GM21390 (cell line): Measurements from ENCODE around the gene NDUFV2.
"Not testable (repeated sequence)": the region's sequence is repeated elsewhere in the genome, so short reads cannot be mapped to it uniquely, and the experiment has no call there.

ENCODE experiments used
- ATAC-seq: cut with Tn5 transposase; IDR thresholded peaks from one replicate; pipeline ENCODE4 v1.9.1; 2021; ENCODE audit not compliant: unreplicated experiment

Gene NDUFV2

GRCh38 chr18:9148203-9148552, 45.7 kb downstream of the NDUFV2 start:
- no peak for ATAC-seq

DNA sequence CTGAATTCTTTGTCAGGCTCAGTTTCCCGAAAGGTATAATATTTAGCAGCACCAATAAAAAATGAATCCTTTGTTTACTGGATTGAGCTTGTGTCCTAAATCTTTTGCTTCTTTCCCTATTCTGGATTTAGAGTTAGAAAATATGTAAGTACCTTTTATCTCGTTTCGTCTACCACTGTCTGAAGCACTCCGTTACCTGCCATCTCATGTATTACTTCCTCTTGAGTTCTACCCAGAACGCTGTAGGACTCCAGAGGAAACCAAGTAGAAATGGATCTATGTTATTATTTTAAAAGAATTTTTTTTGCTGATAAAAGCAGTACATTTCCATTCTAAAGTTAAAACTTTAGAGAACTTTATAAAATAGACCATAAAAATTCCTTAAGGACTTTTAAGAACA, 47.6 kb downstream of the NDUFV2 start:
- no peak for ATAC-seq

- no peak for ATAC-seq
These were observed 50.8 kb downstream of the NDUFV2 start for GRCh38 chr18:9153256-9153655.

GRCh38 chr18:9156604-9157249, 54.2 kb downstream of the NDUFV2 start:
- ATAC-seq = no peak

DNA sequence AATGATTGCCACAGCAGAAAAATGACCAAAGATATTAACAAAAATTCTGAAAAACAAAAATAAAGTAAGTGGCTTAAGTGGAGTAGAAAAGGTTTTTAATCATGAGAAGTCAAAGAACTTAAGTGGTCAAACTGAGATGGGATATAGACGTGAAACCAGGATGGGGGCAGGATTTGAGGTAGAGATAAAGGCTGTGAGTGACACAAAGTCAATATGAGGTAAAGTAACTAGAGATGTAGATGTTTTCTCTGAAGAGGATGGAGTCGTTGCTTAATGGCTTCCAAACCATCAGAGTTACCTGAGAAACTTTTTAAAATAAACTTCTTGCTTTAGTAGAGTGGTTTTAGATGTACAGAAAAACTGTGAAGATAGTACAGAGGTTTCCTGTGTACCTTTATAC, 55.3 kb downstream of the NDUFV2 start:
- no peak for ATAC-seq

- ATAC-seq = no peak
These were observed 57.5 kb downstream of the NDUFV2 start for GRCh38 chr18:9160014-9160413.

- not testable (repeated sequence) for ATAC-seq
These were observed 60.2 kb downstream of the NDUFV2 start for GRCh38 chr18:9162663-9163062.

GRCh38 chr18:9164149-9164548, 61.6 kb downstream of the NDUFV2 start:
- not testable (repeated sequence) for ATAC-seq

GRCh38 chr18:9165883-9166282, 63.4 kb downstream of the NDUFV2 start:
- ATAC-seq = not testable (repeated sequence)

- not testable (repeated sequence) for ATAC-seq
These were observed 67.0 kb downstream of the NDUFV2 start for GRCh38 chr18:9169515-9169914.

DNA sequence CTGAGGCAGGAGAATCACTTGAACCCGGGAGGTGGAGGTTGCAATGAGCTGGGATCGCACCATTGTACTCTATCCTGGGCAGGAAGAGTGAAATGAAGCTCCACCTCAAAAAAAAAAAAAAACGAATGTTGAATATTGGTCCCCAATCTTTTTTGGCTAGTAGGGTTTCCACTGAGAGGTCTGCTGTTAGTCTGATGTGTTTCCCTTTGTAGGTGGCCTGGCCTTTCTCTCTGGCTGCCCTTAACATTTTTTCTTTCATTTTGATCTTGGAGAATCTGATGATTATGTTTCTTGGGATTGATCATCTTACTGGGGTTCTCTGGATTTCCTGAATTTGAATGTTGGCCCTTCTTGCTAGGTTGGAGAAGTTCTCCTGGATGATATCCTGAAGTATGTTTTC, 69.4 kb downstream of the NDUFV2 start:
- ATAC-seq = not testable (repeated sequence)

DNA sequence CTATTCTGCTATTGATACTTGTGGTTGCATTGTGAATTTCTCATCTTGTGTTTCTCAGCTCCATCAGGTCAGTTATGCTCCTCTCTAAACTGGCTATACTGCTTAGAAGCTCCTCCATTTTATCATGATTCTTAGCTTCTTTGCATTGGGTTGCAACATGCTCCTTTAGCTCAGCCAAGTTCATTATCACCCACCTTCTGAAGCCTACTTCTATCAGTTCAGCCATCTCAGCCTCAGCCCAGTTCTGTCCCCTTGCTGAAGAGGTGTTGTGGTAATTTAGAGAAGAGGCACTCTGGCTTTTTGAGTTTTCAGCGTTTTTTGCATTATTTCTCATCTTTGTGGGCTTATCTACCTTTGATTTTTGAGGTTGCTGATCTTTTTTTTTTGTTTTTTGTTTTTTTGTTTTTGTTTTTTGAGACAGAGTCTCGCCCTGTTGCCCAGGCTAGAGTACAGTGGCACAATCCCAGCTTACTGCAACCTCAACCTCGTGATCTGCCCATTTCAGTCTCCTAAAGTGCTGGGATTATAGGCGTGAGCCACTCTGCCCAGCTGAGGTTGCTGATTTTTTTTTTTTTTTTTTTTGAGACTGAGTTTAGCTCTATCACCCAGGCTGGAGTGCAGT, 70.1 kb downstream of the NDUFV2 start:
- ATAC-seq = no peak

DNA sequence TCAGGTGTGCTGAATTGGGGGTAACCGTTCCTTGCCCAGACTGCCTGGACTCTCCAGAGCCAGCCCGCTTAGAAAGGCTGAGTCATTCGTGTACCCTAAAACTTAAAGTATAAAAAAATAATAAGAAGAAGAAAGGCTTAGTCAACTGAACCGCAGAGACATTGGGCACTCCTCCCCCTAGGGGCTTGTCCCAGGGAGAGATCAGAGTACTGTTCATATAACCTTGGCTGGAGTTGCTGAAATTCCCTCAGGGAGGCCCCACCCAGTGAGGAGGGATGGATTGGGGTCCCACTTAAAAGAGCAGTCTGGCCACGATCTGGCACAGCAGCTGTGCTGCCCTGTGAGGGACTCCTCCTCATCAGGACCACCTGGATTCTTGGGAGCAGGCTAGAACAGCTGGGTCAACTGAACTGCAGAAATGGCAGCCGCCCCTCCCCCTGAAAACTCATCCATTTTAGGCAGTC, 71.3 kb downstream of the NDUFV2 start:
- no peak for ATAC-seq

- no peak for ATAC-seq
These were observed 71.8 kb downstream of the NDUFV2 start for GRCh38 chr18:9174302-9174701.

DNA sequence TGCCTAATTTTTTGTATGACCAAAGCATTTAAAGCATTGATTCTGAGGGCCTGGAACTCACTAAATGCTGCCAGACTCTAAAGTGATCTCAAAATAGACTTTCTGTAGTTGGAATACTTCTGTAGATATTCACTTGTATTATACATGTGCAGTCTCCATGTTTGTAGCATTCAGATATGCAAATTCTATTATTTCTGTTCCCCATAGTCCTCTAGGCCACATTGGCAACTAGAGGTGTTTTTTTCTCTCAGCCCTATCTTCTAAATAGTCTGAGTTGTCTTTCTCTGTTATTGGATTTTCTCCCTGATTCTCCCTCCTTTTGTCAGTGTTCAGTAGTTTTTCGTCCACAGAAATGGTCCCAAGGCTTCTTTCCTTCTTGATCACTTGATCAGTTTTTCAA, 72.6 kb downstream of the NDUFV2 start:
- ATAC-seq = no peak

GRCh38 chr18:9177031-9177430, 74.5 kb downstream of the NDUFV2 start:
- ATAC-seq = no peak

DNA sequence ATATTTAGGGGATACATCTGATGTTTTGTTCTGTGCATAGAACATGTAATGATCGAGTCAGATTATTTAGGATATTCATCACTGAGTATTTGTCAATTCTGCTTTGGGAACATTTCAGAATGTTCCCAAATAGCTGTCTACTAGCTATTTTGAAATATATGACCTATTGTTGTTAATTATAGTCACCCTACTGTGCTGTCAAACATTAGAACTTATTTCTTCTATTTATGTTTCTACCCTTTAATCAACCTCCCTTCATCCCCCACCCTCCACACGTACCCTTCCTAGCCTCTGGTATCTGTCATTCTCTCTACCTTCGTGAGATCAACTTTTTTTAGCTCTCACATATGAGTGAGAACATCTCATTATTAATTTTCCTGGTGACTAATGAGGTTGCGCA, 75.0 kb downstream of the NDUFV2 start:
- ATAC-seq = no peak

- ATAC-seq = no peak
These were observed 76.1 kb downstream of the NDUFV2 start for GRCh38 chr18:9178557-9178956.

DNA sequence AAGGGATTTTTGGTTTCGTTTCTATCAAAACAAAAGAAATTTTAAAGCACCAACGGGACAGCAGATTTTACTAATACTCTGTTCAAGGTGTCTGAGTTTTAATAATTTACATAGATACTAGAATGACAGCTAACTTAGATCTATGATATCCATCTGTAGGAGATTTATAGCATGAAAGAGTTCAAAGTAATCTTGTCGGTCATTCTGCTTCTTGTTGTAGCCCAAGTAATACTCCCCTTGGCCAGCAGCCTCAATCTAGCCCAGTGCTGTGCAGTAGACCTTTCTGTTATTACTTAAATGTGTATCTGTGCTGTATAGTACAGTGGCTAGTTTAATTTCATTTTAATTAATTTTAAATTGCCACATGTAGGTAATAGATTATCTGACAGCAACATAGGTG, 78.8 kb downstream of the NDUFV2 start:
- ATAC-seq = no peak

DNA sequence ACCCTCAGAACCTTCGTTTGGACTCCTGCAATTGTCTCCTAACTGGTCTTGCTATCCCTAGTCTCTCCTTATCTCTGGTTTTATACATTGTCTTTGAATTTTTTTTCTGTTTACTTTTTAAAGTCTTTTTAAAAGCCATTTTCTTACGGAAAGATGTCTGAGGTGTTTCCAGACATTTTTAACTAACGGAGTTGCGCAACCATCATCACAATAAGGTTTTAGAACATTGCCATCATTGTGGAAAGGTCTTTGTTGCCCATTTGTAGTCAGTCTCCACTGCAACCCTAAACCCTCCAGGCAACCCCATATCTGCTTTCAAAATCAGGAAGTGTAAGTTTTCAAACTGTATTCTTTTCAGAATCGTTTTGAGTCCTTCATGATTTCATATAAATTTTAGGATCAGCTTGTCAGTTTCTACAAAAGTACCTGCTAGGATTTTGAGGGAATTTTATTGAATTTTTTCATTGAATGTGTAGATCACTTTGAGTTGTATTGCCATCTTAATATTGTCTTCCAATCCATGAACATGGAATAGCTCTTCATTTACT, 80.4 kb downstream of the NDUFV2 start:
- ATAC-seq = no peak
